Kidney glomerular epithelial cell (primary cell): ENCODE measurements around the gene ZBTB7B.

Experiments used
- DNase-seq: peaks from one replicate; lab custom pipeline; 2025; lab: John Stamatoyannopoulos, UW

Gene ZBTB7B

GRCh38 chr1:155003766-155004351 is 1.3 kb downstream of the ZBTB7B start:
- DNase-seq, result peak; percentile 44

- DNase-seq, result no peak
Measured at GRCh38 chr1:155004352-155005075, 1.9 kb downstream of the ZBTB7B start.

GRCh38 chr1:155005076-155006011 is 2.7 kb downstream of the ZBTB7B start:
- no peak for DNase-seq

- DNase-seq, result no peak
Measured at GRCh38 chr1:155006601-155007101, 4.0 kb downstream of the ZBTB7B start.

GRCh38 chr1:155007251-155007828 is 4.7 kb downstream of the ZBTB7B start:
- no peak for DNase-seq

- no peak for DNase-seq
Measured at GRCh38 chr1:155008015-155008941, 5.7 kb downstream of the ZBTB7B start.

- DNase-seq, result no peak
Measured at GRCh38 chr1:155009221-155009711, 6.7 kb downstream of the ZBTB7B start.

GRCh38 chr1:155009742-155010141 is 7.1 kb downstream of the ZBTB7B start:
- DNase-seq, result no peak

- DNase-seq, result no peak
Measured at GRCh38 chr1:155010211-155010918, 7.8 kb downstream of the ZBTB7B start.

GRCh38 chr1:155011004-155011416 is 8.4 kb downstream of the ZBTB7B start:
- DNase-seq, result no peak

- DNase-seq, result no peak
Measured at GRCh38 chr1:155011437-155012025, 8.9 kb downstream of the ZBTB7B start.

- DNase-seq, result no peak
Measured at GRCh38 chr1:155012026-155012546, 9.5 kb downstream of the ZBTB7B start.

GRCh38 chr1:155012776-155013602 is 10.4 kb downstream of the ZBTB7B start:
- DNase-seq, result no peak

GRCh38 chr1:155013632-155014031 is 11.0 kb downstream of the ZBTB7B start:
- no peak for DNase-seq

- DNase-seq, result no peak
Measured at GRCh38 chr1:155014709-155015508, 12.3 kb downstream of the ZBTB7B start.

- no peak for DNase-seq
Measured at GRCh38 chr1:155015527-155016230, 13.1 kb downstream of the ZBTB7B start.

- DNase-seq, result no peak
Measured at GRCh38 chr1:155016231-155016831, 13.7 kb downstream of the ZBTB7B start.
